ENCODE data around the gene MARF1. TPM values are rescaled to one million over a fixed set of nuclear protein-coding genes. Genes with fewer than 3 reads are reported as not detected.

Gene MARF1
- total and polyA plus RNA-seq, 2 of the 8 experiments (the other 6 are each of a cell fraction or from before 2014, with no cell fraction given) = 5.6 to 31.4 TPM

DNA sequence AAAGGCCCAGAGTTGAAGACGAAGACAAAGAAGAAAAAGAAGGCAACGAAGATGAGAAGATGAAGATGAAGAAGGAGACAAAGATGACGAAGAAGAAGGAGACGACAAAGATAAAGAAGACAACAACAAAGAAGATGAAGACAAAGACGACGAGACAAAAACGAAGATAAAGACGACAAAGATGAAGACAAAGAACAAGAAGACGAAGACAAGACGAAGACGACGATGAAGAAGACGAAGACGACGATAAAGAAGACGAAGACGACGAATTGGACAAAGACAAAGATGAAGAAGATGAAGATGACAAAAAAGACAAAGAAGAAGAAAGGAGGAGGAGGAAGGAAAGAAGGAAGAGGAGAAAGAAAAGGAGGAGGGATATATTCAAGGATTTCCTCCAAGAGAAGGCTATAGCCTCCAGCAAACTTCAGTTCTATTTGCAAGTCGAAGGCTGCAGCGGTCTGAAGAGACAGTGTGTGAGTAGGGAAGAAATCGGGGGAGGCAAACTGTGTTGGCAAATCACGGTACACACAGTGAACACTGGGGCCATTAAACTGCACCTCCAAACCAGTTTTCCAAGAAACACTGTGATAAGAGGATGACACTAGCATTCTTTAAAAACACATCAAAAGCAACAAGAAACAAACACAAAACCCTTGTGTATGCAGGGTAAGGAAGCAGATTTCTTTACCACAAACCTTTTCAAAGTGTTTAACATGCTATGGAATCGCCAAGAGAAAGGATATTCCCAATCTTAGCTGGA, 40.5 kb downstream of the MARF1 start:
- Histone ChIP-seq H2AK5ac (ENCODE audit: low read depth, low read length) (no peak overlapping the region), H3K9ac (replicated peaks in 1 of 4; ENCODE audit: extremely low read depth in 1 of 4, low read depth in 3 of 4, low read length in 3 of 4) (no peak overlapping the region), H2BK15ac (ENCODE audit: low read length) (no peak overlapping the region), H3K4me2 (ENCODE audit: insufficient read depth in 1 of 2, low read depth in 2 of 2, low read length in 2 of 2) (no peak overlapping the region), H4K20me1 (replicated peaks in 1 of 2; ENCODE audit: control insufficient read depth in 1 of 2, insufficient read depth in 2 of 2, low read length in 2 of 2) (peaks cover 0 to 3% of the 10 kb centered on the region in 2 experiments), H3K4me1 (replicated peaks in 1 of 4; ENCODE audit: control insufficient read depth in 3 of 4, insufficient read depth in 4 of 4, low read length in 3 of 4) (peaks cover 0 to 3% (median 2%) of the 10 kb centered on the region in 4 experiments; a peak in 3 of 7 replicates), H3K18ac (ENCODE audit: extremely low read depth, low read length) (no peak overlapping the region), H4K91ac (replicated peaks; ENCODE audit: insufficient read length, low read length) (no peak overlapping the region), H3K4me3 (ENCODE audit: extremely low read depth in 1 of 4, insufficient read depth in 2 of 4, low read depth in 3 of 4, low read length in 4 of 4) (no peak overlapping the region), H3K27me3 (replicated peaks in 1 of 4; ENCODE audit: control insufficient read depth in 3 of 4, extremely low read depth in 1 of 4, insufficient read depth in 3 of 4, low read length in 3 of 4) (no peaks in the 10 kb centered on the region), H4K8ac (ENCODE audit: extremely low read depth, insufficient read depth, low read length) (no peak overlapping the region), H3K23me2 (ENCODE audit: low read depth, low read length) (no peaks in the 10 kb centered on the region), H3K4ac (replicated peaks; ENCODE audit: insufficient read length, low read depth, low read length) (no peak overlapping the region), H2BK5ac (ENCODE audit: low read depth, low read length) (no peak overlapping the region), H3K79me1 (ENCODE audit: low read depth, low read length) (no peaks in the 10 kb centered on the region), H3K9me3 (ENCODE audit: insufficient read depth in 2 of 2, low read depth in 1 of 2, low read length in 1 of 2) (no peaks in the 10 kb centered on the region), H3K23ac (ENCODE audit: insufficient read length) (no peak overlapping the region), H2BK120ac (replicated peaks; ENCODE audit: low read depth, low read length) (no peak overlapping the region), H3K14ac (ENCODE audit: insufficient read length) (no peak overlapping the region), H3K36me3 (ENCODE audit: control insufficient read depth in 2 of 4, insufficient read depth in 4 of 4, low read length in 3 of 4) (peaks cover 14 to 35% (median 26%) of the 10 kb centered on the region in 4 experiments; a peak in 7 of 8 replicates), H3K27ac (ENCODE audit: low read depth, low read length) (no peak overlapping the region), H3K56ac (replicated peaks; ENCODE audit: insufficient read length, low read depth, low read length) (no peak overlapping the region), H2BK12ac (ENCODE audit: low read depth, low read length) (no peak overlapping the region), H3K79me2 (ENCODE audit: control insufficient read depth in 1 of 2, insufficient read depth in 2 of 2, low read length in 2 of 2) (no peaks in the 10 kb centered on the region), H4K5ac (ENCODE audit: insufficient read length, low read depth, low read length) (no peak overlapping the region), H2AFZ (ENCODE audit: low read length) (no peak overlapping the region), H2BK20ac (ENCODE audit: low read length) (no peak overlapping the region)
- 93 to 100% methylated on average over 11 to 23 of the region's 23 CpGs for WGBS, 2 experiments (ENCODE audit: extremely low coverage in 1 of 2, insufficient coverage in 1 of 2, insufficient read length in 1 of 2, insufficient replicate concordance in 2 of 2, low coverage in 1 of 2, low lambda C conversion rate in 2 of 2, missing lambda C conversion rate in 1 of 2)
- FAIRE-seq (no peak), DNase-seq (ENCODE audit: low read depth in 1 of 2, low spot score in 2 of 2) (no peak)
- POLR2A ChIA-PET (ENCODE audit: partially characterized antibody) = no interaction called here
- TF ChIP-seq KDM1A (IDR thresholded peaks at IDR 0.05; ENCODE audit: borderline replicate concordance, low read length) (no peak), RBBP5 (IDR thresholded peaks at IDR 0.05; ENCODE audit: borderline replicate concordance, low read depth, low read length) (no peak), EP300 (IDR thresholded peaks at IDR 0.05; ENCODE audit: borderline replicate concordance in 1 of 2, low read depth in 2 of 2, low read length in 2 of 2) (no peak)
- CTCF ChIA-PET (ENCODE audit: partially characterized antibody) = no interaction called here

Data from H1 (cell line).